Measurements from ENCODE around the gene EIF3F. TPM values are rescaled to one million over a fixed set of nuclear protein-coding genes. Genes with fewer than 3 reads are reported as not detected.

Gene EIF3F
- total RNA-seq, 1 donor, result 334 TPM

DNA sequence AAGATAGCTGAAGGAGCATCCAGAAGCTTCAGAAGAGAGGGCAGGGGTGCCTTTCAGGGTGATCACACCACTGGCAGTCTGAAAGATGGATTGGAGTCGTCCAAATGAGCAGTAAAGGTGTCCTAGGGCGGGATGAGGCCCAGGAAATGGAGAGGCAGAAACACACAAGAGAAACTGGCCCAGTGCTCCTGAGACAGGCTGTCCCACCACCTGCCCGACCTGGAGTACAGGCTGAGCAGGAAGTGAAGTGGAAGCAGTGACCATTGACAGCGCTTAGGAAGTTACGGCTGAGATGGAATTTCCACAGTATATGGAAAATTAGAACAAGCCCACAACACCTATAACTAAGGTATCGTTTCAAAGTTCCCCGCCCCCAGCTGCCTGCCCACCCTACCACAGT, 16.1 kb downstream of the EIF3F start:
- no peak for TF ChIP-seq CTCF (IDR thresholded peaks at IDR 0.05; ENCODE audit: insufficient read depth, low read length)
- no peak for DNase-seq (ENCODE audit: low read depth)
- no peak overlapping the region for H3K4me3 ChIP-seq (ENCODE audit: low read depth, low read length)

GRCh38 chr11:8004008-8004407, 16.9 kb downstream of the EIF3F start:
- DNase-seq (ENCODE audit: low read depth), result no peak
- H3K4me3 ChIP-seq (ENCODE audit: low read depth, low read length), result no peak overlapping the region
- no peak for TF ChIP-seq CTCF (IDR thresholded peaks at IDR 0.05; ENCODE audit: insufficient read depth, low read length)

GRCh38 chr11:8005556-8005955, 18.4 kb downstream of the EIF3F start:
- no peak for DNase-seq (ENCODE audit: low read depth)
- TF ChIP-seq CTCF (IDR thresholded peaks at IDR 0.05; ENCODE audit: insufficient read depth, low read length), result no peak
- no peak overlapping the region for H3K4me3 ChIP-seq (ENCODE audit: low read depth, low read length)

GRCh38 chr11:8006349-8006977, 19.3 kb downstream of the EIF3F start:
- peak; percentile 86 for DNase-seq (ENCODE audit: low read depth)
- peak; percentile 96 for TF ChIP-seq CTCF (IDR thresholded peaks at IDR 0.05; ENCODE audit: insufficient read depth, low read length)
- no peak overlapping the region for H3K4me3 ChIP-seq (ENCODE audit: low read depth, low read length)

GRCh38 chr11:8008212-8008611, 21.1 kb downstream of the EIF3F start:
- H3K4me3 ChIP-seq (ENCODE audit: low read depth, low read length), result no peak overlapping the region
- no peak for DNase-seq (ENCODE audit: low read depth)
- no peak for TF ChIP-seq CTCF (IDR thresholded peaks at IDR 0.05; ENCODE audit: insufficient read depth, low read length)

DNA sequence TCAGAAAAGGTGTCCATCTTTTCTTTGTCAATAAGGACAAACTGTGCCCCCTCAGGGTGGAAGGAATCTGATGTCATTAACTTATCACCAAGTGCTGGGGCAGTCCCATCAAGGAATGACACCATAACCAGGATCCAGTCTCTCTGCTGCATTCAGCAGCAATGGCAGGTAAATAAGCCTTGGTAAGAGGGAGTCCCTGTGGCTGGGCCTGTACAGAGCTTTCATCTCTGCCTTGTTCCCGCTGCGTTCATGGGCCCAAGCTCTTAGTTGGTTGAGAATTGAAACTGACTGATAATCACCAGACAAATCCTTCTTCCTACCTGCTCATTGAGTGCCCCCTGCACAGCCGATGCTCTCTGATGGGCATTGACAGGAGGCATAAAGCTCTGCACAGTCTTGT, 22.7 kb downstream of the EIF3F start:
- DNase-seq (ENCODE audit: low read depth), result no peak
- no peak overlapping the region for H3K4me3 ChIP-seq (ENCODE audit: low read depth, low read length)
- TF ChIP-seq CTCF (IDR thresholded peaks at IDR 0.05; ENCODE audit: insufficient read depth, low read length), result no peak

GRCh38 chr11:8011371-8011770, 24.2 kb downstream of the EIF3F start:
- no peak overlapping the region for H3K4me3 ChIP-seq (ENCODE audit: low read depth, low read length)
- no peak for TF ChIP-seq CTCF (IDR thresholded peaks at IDR 0.05; ENCODE audit: insufficient read depth, low read length)
- no peak for DNase-seq (ENCODE audit: low read depth)

Data from fibroblast of the aortic adventitia (primary cell).